HCT116 (cell line): ENCODE results near the gene CFAP300. TPM values are rescaled to one million over a fixed set of nuclear protein-coding genes. Genes with fewer than 3 reads are reported as not detected.

ENCODE experiments used
- ATAC-seq: fragments of 200-7000 bp; cut with Tn5 transposase; 2 replicates; pipeline ENCODE4 v1.9.1; 2020; ENCODE audit warnings: mild to moderate bottlenecking, moderate library complexity
- BruUV-seq: library from RNA; stranded (reverse); fragments of 400-500 nt; replicated peaks from 2 replicates; lab custom pipeline; 2021; lab: Mats Ljungman, UMichigan
- CTCF ChIA-PET: fragments of 300-600 bp; sonication (Branson Sonifier 250); formaldehyde crosslinking; loops from one replicate; lab custom pipeline; 2021; ENCODE audit warnings: antibody characterized with exemption; lab: Charles Lee
- POLR2A ChIA-PET: fragments of 300-600, 350-600 bp; sonication (Branson Sonifier 250); formaldehyde crosslinking; loops from one replicate; lab custom pipeline; 2021; ENCODE audit warnings: antibody characterized with exemption; lab: Charles Lee
- RAD21 ChIA-PET, 2 experiments: fragments of 300-600 bp; sonication (Branson Sonifier 250); formaldehyde crosslinking; loops; one replicate each; lab custom pipeline; 2023; ENCODE audit warnings: low total read pairs in 2 of 2; ENCODE audit not compliant: uncharacterized antibody in 2 of 2, unreplicated experiment in 2 of 2, low non-redundant PET in 1 of 2; lab: Charles Lee
- DNase-seq: peaks from one replicate; pipeline ENCODE4 v3.0.0-alpha.2; 2010; ENCODE audit warnings: low read depth, low spot score
- H2AFZ ChIP-seq: fragments of 200-600 bp; shearing (Covaris generic), sonication (generic); 2 replicates; pipeline ENCODE4 v1.6.1; 2017; ENCODE audit warnings: low read depth, mixed run types, mixed read lengths, antibody characterized with exemption, low read length; ENCODE audit not compliant: poor library complexity, severe bottlenecking
- H3K27ac ChIP-seq: 2 replicates; pipeline ENCODE4 v1.5.1; 2012; ENCODE audit warnings: low read depth, low read length
- H3K27me3 ChIP-seq: fragments of 200-600 bp; sonication (generic); 2 replicates; pipeline ENCODE4 v1.6.1; 2016; ENCODE audit warnings: mixed run types, low read length, mixed read lengths; ENCODE audit not compliant: insufficient read depth
- H3K36me3 ChIP-seq, 2 experiments: fragments of 200-500 bp in 1 of 2; fragments of 200-600 bp in 1 of 2; sonication (Bioruptor generic) in 1 of 2; sonication (generic) in 1 of 2; 2 replicates each; pipeline versions ENCODE4 v1.5.1 to v1.6.1; 2014 to 2016; ENCODE audit warnings: low read length in 2 of 2, inconsistent platforms in 1 of 2, mixed read lengths in 1 of 2, mixed run types in 1 of 2; ENCODE audit not compliant: insufficient read depth in 2 of 2, control insufficient read depth in 1 of 2
- H3K4me1 ChIP-seq, 2 experiments: fragments of 200-600 bp in 1 of 2; sonication (generic) in 1 of 2; 2 replicates each; pipeline versions ENCODE4 v1.5.1 to v1.6.1; 2012 to 2017; ENCODE audit warnings: low read length in 2 of 2, inconsistent platforms in 1 of 2, mild to moderate bottlenecking in 1 of 2, mixed read lengths in 1 of 2, mixed run types in 1 of 2, moderate library complexity in 1 of 2; ENCODE audit not compliant: insufficient read depth in 2 of 2, control insufficient read depth in 1 of 2
- H3K4me2 ChIP-seq: fragments of 200-600 bp; sonication (generic); 2 replicates; pipeline ENCODE4 v1.6.1; 2017; ENCODE audit warnings: mixed run types, low read length, mixed read lengths
- H3K4me3 ChIP-seq, 2 experiments: fragments of 200-600 bp in 1 of 2; sonication (generic) in 1 of 2; replicated peaks in 1 of 2; 2 replicates each; pipeline ENCODE4 v1.5.1; 2011 to 2016; ENCODE audit warnings: low read length in 2 of 2, control low read depth in 1 of 2, low read depth in 1 of 2, mild to moderate bottlenecking in 1 of 2, mixed read lengths in 1 of 2, mixed run types in 1 of 2
- H3K79me2 ChIP-seq: fragments of 200-600 bp; sonication (generic); 2 replicates; pipeline ENCODE4 v1.6.1; 2017; ENCODE audit warnings: mild to moderate bottlenecking, mixed run types, low read length, moderate library complexity, mixed read lengths; ENCODE audit not compliant: insufficient read depth
- H3K9ac ChIP-seq: fragments of 200-600 bp; sonication (generic); 2 replicates; pipeline ENCODE4 v1.6.1; 2016; ENCODE audit warnings: low read length, mixed read lengths
- H3K9me2 ChIP-seq: fragments of 200-600 bp; sonication (generic), shearing (Covaris generic); 2 replicates; pipeline ENCODE4 v1.6.1; 2017; ENCODE audit warnings: mixed run types, mild to moderate bottlenecking, moderate library complexity; ENCODE audit not compliant: insufficient read depth
- H3K9me3 ChIP-seq, 2 experiments: fragments of 200-500 bp in 1 of 2; fragments of 200-600 bp in 1 of 2; sonication (Bioruptor generic) in 1 of 2; sonication (generic) in 1 of 2; 2 replicates each; pipeline ENCODE4 v1.6.1; 2014 to 2017; ENCODE audit warnings: low read length in 2 of 2, mixed read lengths in 2 of 2, inconsistent platforms in 1 of 2, low read depth in 1 of 2, mild to moderate bottlenecking in 1 of 2, mixed run types in 1 of 2, moderate library complexity in 1 of 2; ENCODE audit not compliant: control insufficient read depth in 1 of 2, insufficient read depth in 1 of 2
- H4K20me1 ChIP-seq: fragments of 200-600 bp; sonication (generic), shearing (Covaris generic); 2 replicates; pipeline ENCODE4 v1.6.1; 2017; ENCODE audit warnings: mixed run types, mild to moderate bottlenecking, moderate library complexity; ENCODE audit not compliant: insufficient read depth
- CBX3 ChIP-seq: IDR thresholded peaks from 2 replicates; pipeline ENCODE4 v1.6.1; 2012; ENCODE audit warnings: low read depth
- EZH2 ChIP-seq: fragments of 200-600 bp; sonication (generic); IDR thresholded peaks from 2 replicates; pipeline ENCODE4 v1.6.1; 2017; ENCODE audit warnings: antibody characterized with exemption, mixed run types
- JUND ChIP-seq: IDR thresholded peaks from 2 replicates; pipeline ENCODE4 v1.6.1; 2012
- RAD21 ChIP-seq: IDR thresholded peaks from 2 replicates; pipeline ENCODE4 v1.6.1; 2012; ENCODE audit warnings: low read depth, mild to moderate bottlenecking
- SIN3A ChIP-seq: IDR thresholded peaks from 2 replicates; pipeline ENCODE4 v1.6.1; 2012; ENCODE audit warnings: low read depth
- SP1 ChIP-seq: IDR thresholded peaks from 2 replicates; pipeline ENCODE4 v1.6.1; 2012; ENCODE audit warnings: low read depth
- ZBTB33 ChIP-seq: IDR thresholded peaks from 2 replicates; pipeline ENCODE4 v1.6.1; 2011; ENCODE audit warnings: mild to moderate bottlenecking, low read length, moderate library complexity; ENCODE audit not compliant: insufficient replicate concordance; ENCODE audit errors: extremely low read depth
- ZFX ChIP-seq: fragments of 450-650 bp; IDR thresholded peaks from 2 replicates; pipeline ENCODE4 v1.6.1; 2017
- intact Hi-C: fragments of 100-400 bp; cut with micrococcal nuclease; formaldehyde crosslinking; loops from 2 replicates; pipeline ENCODE4 v1.10.0; 2022
- total RNA-seq: library from RNA; stranded (reverse); gene quantifications from one replicate; pipeline ENCODE4 v1.2.1, GENCODE V29; 2021; ENCODE audit not compliant: unreplicated experiment

CFAP300 gene
- total RNA-seq, 1 experiment from 2014 or later: not detected

GRCh38 chr11:102061276-102061675 is 14.0 kb downstream of the CFAP300 start:
- CTCF ChIA-PET: interaction anchor here (0.7 to 1.1 kb wide), 3 partner anchors 54 to 551 kb away, joined by 3 to 5 read pairs (median 3); no protein-coding TSS in a partner anchor
- Histone ChIP-seq H3K4me2 (no peak overlapping the region), H3K27ac (no peak overlapping the region), H3K36me3 (no peaks in the 10 kb centered on the region), H2AFZ (peak overlapping the region; percentile 23), H3K9ac (no peak overlapping the region), H3K9me2 (no peaks in the 10 kb centered on the region), H3K4me3 (no peak overlapping the region), H3K79me2 (no peaks in the 10 kb centered on the region), H3K27me3 (no peaks in the 10 kb centered on the region), H4K20me1 (no peaks in the 10 kb centered on the region), H3K9me3 (no peaks in the 10 kb centered on the region), H3K4me1 (no peaks in the 10 kb centered on the region)
- POLR2A ChIA-PET: no interaction called here
- DNase-seq (no peak), ATAC-seq (peak; percentile 69)
- no TSS peak for BruUV-seq
- intact Hi-C loops: no loop called here
- RAD21 ChIA-PET: no interaction called here
- TF ChIP-seq RAD21: peak; percentile 32; the same call in 1 of the 2 replicates
- no peak for TF ChIP-seq SIN3A

GRCh38 chr11:102062106-102062505 is 14.9 kb downstream of the CFAP300 start:
- Histone ChIP-seq H3K79me2 (no peaks in the 10 kb centered on the region), H3K27ac (no peak overlapping the region), H3K9me3 (no peaks in the 10 kb centered on the region), H3K4me3 (no peak overlapping the region), H3K4me2 (no peak overlapping the region), H3K9me2 (no peaks in the 10 kb centered on the region), H3K9ac (no peak overlapping the region), H3K27me3 (no peaks in the 10 kb centered on the region), H4K20me1 (no peaks in the 10 kb centered on the region), H3K4me1 (no peaks in the 10 kb centered on the region), H2AFZ (no peak overlapping the region), H3K36me3 (no peaks in the 10 kb centered on the region)
- TF ChIP-seq ZFX (no peak), JUND (no peak), SP1 (no peak), ZBTB33 (no peak), CBX3 (no peak), EZH2 (no peak)
- BruUV-seq: no TSS peak
- ATAC-seq: no peak
- ChIA-PET CTCF (no interaction called here), POLR2A (no interaction called here), RAD21 (no interaction called here)
- intact Hi-C loops: no loop called here
- no peak for DNase-seq
